H1 (cell line): ENCODE data around the gene EFR3B. TPM values are rescaled to one million over a fixed set of nuclear protein-coding genes. Genes with fewer than 3 reads are reported as not detected.
A peak's percentile ranks its signal among the peaks of the same experiment; 100 is the strongest.

Experiments used
- CTCF ChIA-PET: fragments of 300-600 bp; sonication (Branson Sonifier 250); formaldehyde crosslinking; loops from one replicate; lab custom pipeline; 2021; ENCODE audit not compliant: partially characterized antibody; lab: Charles Lee
- POLR2A ChIA-PET: fragments of 300-600 bp; sonication (Branson Sonifier 250); formaldehyde crosslinking; loops from one replicate; lab custom pipeline; 2021; ENCODE audit warnings: inconsistent platforms; ENCODE audit not compliant: partially characterized antibody; lab: Charles Lee
- DNase-seq, 2 experiments: peaks; one replicate each; pipeline versions ENCODE4 v3.0.0 to v3.0.0-alpha.2; 2010 to 2022; ENCODE audit warnings: low spot score in 2 of 2, low read depth in 1 of 2, mixed read lengths in 1 of 2
- FAIRE-seq: peaks from 2 replicates; lab custom pipeline; 2011; peaks lifted over from hg19 to GRCh38; lab: Jason Lieb, UNC
- H2AFZ ChIP-seq: 2 replicates; pipeline ENCODE4 v1.8.1; 2012; ENCODE audit warnings: low read length, inconsistent platforms
- H2AK5ac ChIP-seq: 2 replicates; pipeline ENCODE4 v1.6.1; 2013; ENCODE audit warnings: low read depth, low read length
- H2BK120ac ChIP-seq: replicated peaks from 2 replicates; pipeline ENCODE3; 2013; ENCODE audit warnings: low read depth, low read length, inconsistent platforms
- H2BK12ac ChIP-seq: 2 replicates; pipeline ENCODE4 v1.6.1; 2013; ENCODE audit warnings: low read depth, low read length
- H2BK15ac ChIP-seq: 2 replicates; pipeline ENCODE4 v1.6.1; 2013; ENCODE audit warnings: low read length
- H2BK20ac ChIP-seq: 2 replicates; pipeline ENCODE4 v1.6.1; 2013; ENCODE audit warnings: low read length
- H2BK5ac ChIP-seq: 2 replicates; pipeline ENCODE4 v1.6.1; 2013; ENCODE audit warnings: low read depth, low read length
- H3K14ac ChIP-seq: 2 replicates; pipeline ENCODE4 v1.6.1; 2013; ENCODE audit warnings: inconsistent platforms; ENCODE audit not compliant: insufficient read length
- H3K18ac ChIP-seq: 2 replicates; pipeline ENCODE4 v1.6.1; 2013; ENCODE audit warnings: low read length; ENCODE audit errors: extremely low read depth
- H3K23ac ChIP-seq: 2 replicates; pipeline ENCODE4 v1.6.1; 2013; ENCODE audit warnings: inconsistent platforms; ENCODE audit not compliant: insufficient read length
- H3K23me2 ChIP-seq: 2 replicates; pipeline ENCODE4 v1.6.1; 2013; ENCODE audit warnings: low read depth, low read length
- H3K27ac ChIP-seq: 2 replicates; pipeline ENCODE4 v1.6.1; 2011; ENCODE audit warnings: low read depth, low read length, inconsistent platforms
- H3K27me3 ChIP-seq, 4 experiments: replicated peaks in 1 of 4; 1 replicate in 1 of 4; 2 replicates in 3 of 4; pipeline versions ENCODE4 v1.6.1 to v1.8.1; 2011 to 2013; ENCODE audit warnings: low read length in 3 of 4, mild to moderate bottlenecking in 3 of 4, inconsistent platforms in 2 of 4, mixed read lengths in 2 of 4, moderate library complexity in 1 of 4; ENCODE audit not compliant: control insufficient read depth in 3 of 4, insufficient read depth in 3 of 4; ENCODE audit errors: extremely low read depth in 1 of 4
- H3K36me3 ChIP-seq, 4 experiments: 2 replicates each; pipeline versions ENCODE4 v1.6.1 to v1.8.1; 2011 to 2013; ENCODE audit warnings: mild to moderate bottlenecking in 4 of 4, low read length in 3 of 4, moderate library complexity in 2 of 4, control low read depth in 1 of 4, inconsistent platforms in 1 of 4; ENCODE audit not compliant: insufficient read depth in 4 of 4, control insufficient read depth in 2 of 4
- H3K4ac ChIP-seq: replicated peaks from 2 replicates; pipeline ENCODE3; 2013; ENCODE audit warnings: low read length, low read depth, mixed read lengths, inconsistent platforms; ENCODE audit not compliant: insufficient read length
- H3K4me1 ChIP-seq, 4 experiments: replicated peaks in 1 of 4; 1 replicate in 1 of 4; 2 replicates in 3 of 4; pipeline versions ENCODE4 v1.6.1 to v1.8.1; 2011 to 2013; ENCODE audit warnings: low read length in 3 of 4, inconsistent platforms in 2 of 4, mixed read lengths in 1 of 4; ENCODE audit not compliant: insufficient read depth in 4 of 4, control insufficient read depth in 3 of 4
- H3K4me2 ChIP-seq, 2 experiments: 2 replicates each; pipeline versions ENCODE4 v1.6.1 to v1.8.1; 2011 to 2013; ENCODE audit warnings: low read depth in 2 of 2, low read length in 2 of 2, control low read depth in 1 of 2, inconsistent platforms in 1 of 2, mild to moderate bottlenecking in 1 of 2; ENCODE audit not compliant: insufficient read depth in 1 of 2
- H3K4me3 ChIP-seq, 4 experiments: fragments of 200-600, 300-600 bp in 1 of 4; sonication (generic), shearing (Covaris generic), sonication (Bioruptor Twin) in 1 of 4; 2 replicates each; pipeline versions ENCODE4 v1.5.1 to v1.8.1; 2011 to 2016; ENCODE audit warnings: low read length in 4 of 4, low read depth in 3 of 4, control low read depth in 2 of 4, inconsistent platforms in 2 of 4, mild to moderate bottlenecking in 2 of 4, mixed read lengths in 1 of 4, moderate library complexity in 1 of 4; ENCODE audit not compliant: insufficient read depth in 2 of 4; ENCODE audit errors: extremely low read depth in 1 of 4
- H3K56ac ChIP-seq: replicated peaks from 2 replicates; pipeline ENCODE3; 2013; ENCODE audit warnings: low read depth, mild to moderate bottlenecking, mixed read lengths, low read length, inconsistent platforms; ENCODE audit not compliant: insufficient read length
- H3K79me1 ChIP-seq: 2 replicates; pipeline ENCODE4 v1.6.1; 2013; ENCODE audit warnings: low read depth, low read length, control low read depth
- H3K79me2 ChIP-seq, 2 experiments: 2 replicates each; pipeline versions ENCODE4 v1.6.1 to v1.8.1; 2012 to 2013; ENCODE audit warnings: low read length in 2 of 2, mild to moderate bottlenecking in 2 of 2, inconsistent platforms in 1 of 2; ENCODE audit not compliant: insufficient read depth in 2 of 2, control insufficient read depth in 1 of 2
- H3K9ac ChIP-seq, 4 experiments: replicated peaks in 1 of 4; 1 replicate in 1 of 4; 2 replicates in 3 of 4; pipeline versions ENCODE4 v1.6.1 to v1.8.1; 2011 to 2013; ENCODE audit warnings: low read depth in 3 of 4, low read length in 3 of 4, control low read depth in 2 of 4, mild to moderate bottlenecking in 2 of 4, moderate library complexity in 2 of 4, inconsistent platforms in 1 of 4; ENCODE audit errors: extremely low read depth in 1 of 4
- H3K9me3 ChIP-seq, 2 experiments: 2 replicates each; pipeline versions ENCODE4 v1.6.1 to v1.8.1; 2012 to 2013; ENCODE audit warnings: mild to moderate bottlenecking in 2 of 2, moderate library complexity in 2 of 2, control low read depth in 1 of 2, inconsistent platforms in 1 of 2, low read depth in 1 of 2, low read length in 1 of 2, mixed read lengths in 1 of 2; ENCODE audit not compliant: insufficient read depth in 2 of 2
- H4K20me1 ChIP-seq, 2 experiments: replicated peaks in 1 of 2; 2 replicates each; pipeline versions ENCODE3 to v1.8.1; 2011 to 2013; ENCODE audit warnings: inconsistent platforms in 2 of 2, low read length in 2 of 2, mild to moderate bottlenecking in 1 of 2; ENCODE audit not compliant: insufficient read depth in 2 of 2, control insufficient read depth in 1 of 2
- H4K5ac ChIP-seq: 2 replicates; pipeline ENCODE4 v1.6.1; 2013; ENCODE audit warnings: low read length, low read depth, mixed read lengths, inconsistent platforms; ENCODE audit not compliant: insufficient read length
- H4K8ac ChIP-seq: 2 replicates; pipeline ENCODE4 v1.8.0; 2013; ENCODE audit warnings: mild to moderate bottlenecking, moderate library complexity, low read length, inconsistent platforms; ENCODE audit not compliant: insufficient read depth; ENCODE audit errors: extremely low read depth
- H4K91ac ChIP-seq: replicated peaks from 2 replicates; pipeline ENCODE3; 2013; ENCODE audit warnings: low read length, mixed read lengths, inconsistent platforms; ENCODE audit not compliant: insufficient read length
- BACH1 ChIP-seq: IDR thresholded peaks from 2 replicates; pipeline ENCODE4 v1.6.1; 2012; ENCODE audit warnings: low read length, improper control_type of control experiment
- BCL11A ChIP-seq, 2 experiments: IDR thresholded peaks; one replicate each; pipeline ENCODE4 v1.6.1; 2011; ENCODE audit warnings: low read depth in 2 of 2, low read length in 2 of 2, mild to moderate bottlenecking in 2 of 2
- CREB1 ChIP-seq: IDR thresholded peaks from 2 replicates; pipeline ENCODE4 v1.6.1; 2012; ENCODE audit warnings: inconsistent platforms
- EZH2 ChIP-seq: fragments of 200-600 bp; sonication (generic); IDR thresholded peaks from 2 replicates; pipeline ENCODE4 v1.7.1; 2012; ENCODE audit warnings: low read depth, mild to moderate bottlenecking, moderate library complexity, low read length, inconsistent platforms; ENCODE audit not compliant: severe bottlenecking
- MAFK ChIP-seq: IDR thresholded peaks from 2 replicates; pipeline ENCODE4 v1.6.1; 2012; ENCODE audit warnings: low read depth, mild to moderate bottlenecking, improper control_type of control experiment, low read length
- PHF8 ChIP-seq: fragments of 200-600 bp; sonication (generic); conservative IDR thresholded peaks from 2 replicates; pipeline ENCODE4 v1.7.1; 2012; ENCODE audit warnings: low read depth, mild to moderate bottlenecking, inconsistent platforms, low read length, moderate library complexity
- POLR2AphosphoS5 ChIP-seq: IDR thresholded peaks from 2 replicates; pipeline ENCODE4 v1.6.1; 2011; ENCODE audit warnings: low read depth, low read length
- RFX5 ChIP-seq: IDR thresholded peaks from 2 replicates; pipeline ENCODE4 v1.6.1; 2011; ENCODE audit warnings: low read depth, low read length, improper control_type of control experiment, borderline replicate concordance
- RNF2 ChIP-seq: fragments of 200-900, 300-1000 bp; sonication (generic); IDR thresholded peaks from 2 replicates; pipeline ENCODE4 v1.7.1; 2016; ENCODE audit warnings: borderline replicate concordance, low read depth, mild to moderate bottlenecking, antibody characterized with exemption, low read length; ENCODE audit not compliant: poor library complexity, severe bottlenecking; ENCODE audit errors: missing control alignments
- SIX5 ChIP-seq: IDR thresholded peaks from 2 replicates; pipeline ENCODE4 v1.6.1; 2011; ENCODE audit warnings: mild to moderate bottlenecking, low read depth, low read length
- SP1 ChIP-seq: IDR thresholded peaks from 2 replicates; pipeline ENCODE4 v1.6.1; 2011; ENCODE audit warnings: low read depth, low read length
- TAF1 ChIP-seq: IDR thresholded peaks from 2 replicates; pipeline ENCODE4 v1.6.1; 2011; ENCODE audit warnings: mild to moderate bottlenecking, low read depth, low read length
- USF2 ChIP-seq: IDR thresholded peaks from 2 replicates; pipeline ENCODE4 v1.6.1; 2011; ENCODE audit warnings: low read length, improper control_type of control experiment
- YY1 ChIP-seq: IDR thresholded peaks from 2 replicates; pipeline ENCODE4 v1.6.1; 2011; ENCODE audit warnings: low read depth, mild to moderate bottlenecking, low read length
- WGBS, 2 experiments: shearing (Covaris generic) in 1 of 2; methylation state at CpG; one replicate each; pipeline versions ENCODE4 v1.1.6 to v1.1.7; 2013 to 2015; ENCODE audit warnings: low lambda C conversion rate in 2 of 2, mixed read lengths in 2 of 2, inconsistent platforms in 1 of 2, low coverage in 1 of 2, missing lambda C conversion rate in 1 of 2; ENCODE audit not compliant: insufficient replicate concordance in 2 of 2, insufficient coverage in 1 of 2, insufficient read length in 1 of 2; ENCODE audit errors: extremely low coverage in 1 of 2, missing lambda C conversion rate in 1 of 2; 5-methylcytosine and 5-hydroxymethylcytosine counted together
- polyA plus RNA-seq, 7 experiments: library from polyadenylated mRNA; depleted of rRNA in 3 of 7; stranded (reverse) in 5 of 7; unstranded in 2 of 7; fragments of >200 nt in 5 of 7; fragments of 200-250 nt in 2 of 7; gene quantifications; 1 replicate in 5 of 7; 2 replicates in 1 of 7; 4 replicates in 1 of 7; pipeline versions ENCODE4 v1.2.1 to v1.2.3, GENCODE V29; 2011 to 2013; ENCODE audit warnings: missing spikeins in 2 of 7, mixed read lengths in 2 of 7
- total RNA-seq: library from RNA; stranded (reverse); fragmentation: NEBNext Ultra II Directional; extraction: Animal tissue kit (Norgen Biotek cat#: 25700); gene quantifications from 2 replicates; pipeline ENCODE4 v1.2.1, GENCODE V29; 2021

Gene EFR3B
- total and polyA plus RNA-seq, 2 of the 8 experiments (the other 6 are each of a cell fraction or from before 2014, with no cell fraction given): 3.4 to 9.6 TPM

- H2AFZ ChIP-seq: peak overlapping the region; percentile 75; the same call in 1 of the 2 replicates
- no peak overlapping the region for H4K5ac ChIP-seq
- no peaks in the 10 kb centered on the region for H3K36me3 ChIP-seq
- no peak for FAIRE-seq
- no peak overlapping the region for H4K91ac ChIP-seq
- H3K27me3 ChIP-seq: no peaks in the 10 kb centered on the region
- no peak for TF ChIP-seq RFX5
- TF ChIP-seq SIX5: no peak
- no peak for TF ChIP-seq BCL11A (IDR thresholded peaks at IDR 0.05; ENCODE audit: low read depth in 2 of 2, low read length in 2 of 2)
- TF ChIP-seq PHF8: no peak
- TF ChIP-seq YY1: no peak
- no peak for TF ChIP-seq BACH1
- TF ChIP-seq MAFK: no peak
- TF ChIP-seq TAF1: no peak
- no peak for TF ChIP-seq USF2
- TF ChIP-seq EZH2: no peak
- TF ChIP-seq RNF2: no peak
- TF ChIP-seq SP1: no peak
- no peak for TF ChIP-seq POLR2AphosphoS5
- no peak for TF ChIP-seq CREB1
- no peak overlapping the region for H3K18ac ChIP-seq
- H3K4ac ChIP-seq: no peak overlapping the region
- no peak overlapping the region for H2BK5ac ChIP-seq
- H3K4me3 ChIP-seq: no peak overlapping the region
- H3K4me2 ChIP-seq: no peak overlapping the region
- H3K23me2 ChIP-seq: 0 out of 2 replicates have a peak, but pooled peaks cover 2% of the 10 kb centered on the region
- DNase-seq: no peak
- CTCF ChIA-PET: interaction anchor here (1.3 to 2.5 kb wide), 2 partner anchors 9 to 11 kb away, joined by 3 to 13 read pairs; partner anchors contain the start of gene EFR3B
- H2AK5ac ChIP-seq: no peak overlapping the region
- H2BK120ac ChIP-seq: no peak overlapping the region
- POLR2A ChIA-PET: no interaction called here
- no peak overlapping the region for H2BK12ac ChIP-seq
- no peaks in the 10 kb centered on the region for H3K4me1 ChIP-seq
- H3K27ac ChIP-seq: no peak overlapping the region
- no peak overlapping the region for H2BK15ac ChIP-seq
- H3K56ac ChIP-seq: no peak overlapping the region
- no peak overlapping the region for H3K14ac ChIP-seq
- WGBS, 2 experiments: 94% methylated on average over 3 of the region's 3 CpGs; no CpG with 5 or more reads in 1 of the 2 experiments
- H4K8ac ChIP-seq: no peak overlapping the region
- no peaks in the 10 kb centered on the region for H3K79me2 ChIP-seq
- H4K20me1 ChIP-seq: no peaks in the 10 kb centered on the region
- H3K9ac ChIP-seq: no peak overlapping the region; a peak in 1 of 7 replicates
- no peak overlapping the region for H3K23ac ChIP-seq
- no peak overlapping the region for H2BK20ac ChIP-seq
- no peaks in the 10 kb centered on the region for H3K79me1 ChIP-seq
- no peaks in the 10 kb centered on the region for H3K9me3 ChIP-seq
Measured at GRCh38 chr2:25032094-25032493, 9.8 kb upstream of the EFR3B start.
